ENCODE data around the gene WDR33. TPM values are rescaled to one million over a fixed set of nuclear protein-coding genes. Genes with fewer than 3 reads are reported as not detected.

WDR33 gene
- total RNA-seq, 1 donor from 2014 or later: 93.0 TPM

- Mint-ChIP-seq H3K36me3 (ENCODE audit: low read depth) (peaks cover 62% of the 10 kb centered on the region), H3K9me3 (no peaks in the 10 kb centered on the region), H3K4me3 (no peak overlapping the region), H3K27ac (no peak overlapping the region), H3K4me1 (peaks cover 40% of the 10 kb centered on the region), H3K27me3 (no peaks in the 10 kb centered on the region)
- no peak for TF ChIP-seq CTCF (IDR thresholded peaks at IDR 0.05)
- CTCF ChIA-PET: interaction anchor here (1.1 kb wide), 1 partner anchor 8 kb away, joined by 3 read pairs; no protein-coding TSS in a partner anchor
- DNase-seq: no peak
- intact Hi-C loops (cut with micrococcal nuclease): loop anchor here (5.0 kb wide), 1 partner anchor 128 kb away; no protein-coding TSS in a partner anchor
- POLR2A ChIA-PET: interaction anchor here (0.5 to 1.4 kb wide), 5 partner anchors 9 to 313 kb away, joined by 3 to 8 read pairs (median 3); no protein-coding TSS in a partner anchor
- no peak for ATAC-seq (ENCODE audit: low read depth)
These were observed 106.2 kb downstream of the WDR33 start for GRCh38 chr2:127704641-127705390.

GRCh38 chr2:127703282-127703681, 107.7 kb downstream of the WDR33 start:
- TF ChIP-seq CTCF (IDR thresholded peaks at IDR 0.05): no peak
- Mint-ChIP-seq H3K9me3 (no peaks in the 10 kb centered on the region), H3K27me3 (no peaks in the 10 kb centered on the region), H3K4me3 (no peak overlapping the region), H3K27ac (peak overlapping the region; percentile 7), H3K36me3 (ENCODE audit: low read depth) (peaks cover 55% of the 10 kb centered on the region), H3K4me1 (peaks cover 40% of the 10 kb centered on the region)
- DNase-seq: no peak
- ATAC-seq (ENCODE audit: low read depth): no peak
- intact Hi-C loops (cut with micrococcal nuclease): loop anchor here (5.0 kb wide), 1 partner anchor 126 kb away; no protein-coding TSS in a partner anchor
- ChIA-PET CTCF (interaction anchor here (2.0 kb wide), 1 partner anchor 112 kb away, joined by 14 read pairs; no protein-coding TSS in a partner anchor), POLR2A (no interaction called here)

GRCh38 chr2:127702395-127703009, 108.5 kb downstream of the WDR33 start:
- Mint-ChIP-seq H3K9me3 (no peaks in the 10 kb centered on the region), H3K4me1 (peaks cover 40% of the 10 kb centered on the region), H3K27ac (peak overlapping the region; percentile 90), H3K27me3 (no peaks in the 10 kb centered on the region), H3K4me3 (peak overlapping the region; percentile 84), H3K36me3 (ENCODE audit: low read depth) (peaks cover 48% of the 10 kb centered on the region)
- TF ChIP-seq CTCF (IDR thresholded peaks at IDR 0.05): no peak
- ChIA-PET CTCF (interaction anchor here (0.9 to 2.0 kb wide), 3 partner anchors 111 to 224 kb away, joined by 3 to 14 read pairs (median 4); no protein-coding TSS in a partner anchor), POLR2A (interaction anchor here (0.5 to 2.8 kb wide), 17 partner anchors 16 to 408 kb away, joined by 3 to 26 read pairs (median 11); partner anchors contain the start of genes ERCC3, IWS1, UGGT1 and WDR33)
- DNase-seq (no peak), ATAC-seq (ENCODE audit: low read depth) (no peak)
- intact Hi-C loops (cut with micrococcal nuclease): loop anchor here (1.0 to 5.0 kb wide), 3 partner anchors 109 to 125 kb away; partner anchors contain the start of gene WDR33

GRCh38 chr2:127701651-127702394, 109.1 kb downstream of the WDR33 start:
- Mint-ChIP-seq H3K4me1 (peaks cover 40% of the 10 kb centered on the region), H3K4me3 (peak overlapping the region; percentile 93), H3K27ac (peak overlapping the region; percentile 90), H3K27me3 (no peaks in the 10 kb centered on the region), H3K36me3 (ENCODE audit: low read depth) (peaks cover 44% of the 10 kb centered on the region), H3K9me3 (no peaks in the 10 kb centered on the region)
- ChIA-PET CTCF (interaction anchor here (0.9 to 2.0 kb wide), 3 partner anchors 111 to 223 kb away, joined by 3 to 14 read pairs (median 4); no protein-coding TSS in a partner anchor), POLR2A (interaction anchor here (0.5 to 2.8 kb wide), 21 partner anchors 16 to 408 kb away, joined by 3 to 26 read pairs (median 7); partner anchors contain the start of genes ERCC3, IWS1, UGGT1 and WDR33)
- no peak for TF ChIP-seq CTCF (IDR thresholded peaks at IDR 0.05)
- intact Hi-C loops (cut with micrococcal nuclease): loop anchor here (1.0 to 5.0 kb wide), 11 partner anchors 47 to 621 kb away; partner anchors contain the start of genes IWS1, MAP3K2, POLR2D and SAP130
- DNase-seq: peak; percentile 78
- peak; percentile 68 for ATAC-seq (ENCODE audit: low read depth)
